ENCODE measurements around the gene NANS.
"Not testable (repeated sequence)": the region's sequence is repeated elsewhere in the genome, so short reads cannot be mapped to it uniquely, and the experiment has no call there.

NANS gene

DNA sequence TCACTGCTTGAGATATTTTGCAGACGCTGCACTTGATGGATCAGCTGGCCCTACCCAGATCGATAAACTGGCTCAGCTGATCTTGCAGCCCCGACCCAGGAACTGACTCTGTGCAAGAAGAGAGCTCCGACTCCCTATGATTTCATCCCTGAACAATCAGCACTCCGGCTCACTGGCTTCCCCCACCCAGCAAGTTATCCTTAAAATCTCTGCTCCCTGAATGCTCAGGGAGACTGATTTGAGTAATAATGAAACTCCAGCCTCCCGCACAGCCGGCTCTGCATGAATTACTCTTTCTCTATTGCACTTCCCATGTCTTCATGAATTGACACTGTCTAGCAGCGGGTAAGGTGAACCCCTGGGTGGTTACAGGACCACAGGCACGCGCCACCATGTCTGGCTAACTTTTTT, 16.9 kb upstream of the NANS start:
- peak; percentile 39 for DNase-seq (ENCODE audit: low read depth)

DNA sequence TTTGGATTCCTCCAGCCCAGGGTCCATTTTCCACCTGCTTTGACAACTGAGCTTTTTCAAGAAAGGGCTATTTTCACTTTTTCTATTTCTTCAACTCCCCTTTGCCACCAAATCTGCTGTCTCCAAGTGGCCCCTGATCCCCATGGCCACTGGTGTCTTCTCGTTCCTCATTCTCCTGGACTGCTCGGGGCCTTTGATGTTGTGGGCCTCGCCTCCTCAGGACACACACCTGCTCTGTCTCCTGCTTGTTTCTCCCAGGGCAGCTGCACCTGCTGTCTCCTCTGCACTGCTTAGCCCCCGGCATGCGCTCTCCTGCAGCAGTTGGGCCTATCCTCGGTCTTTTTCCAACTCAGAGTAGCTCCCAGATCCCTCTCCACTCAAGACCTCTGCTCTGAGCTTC, 16.3 kb upstream of the NANS start:
- no peak for DNase-seq (ENCODE audit: low read depth)

DNA sequence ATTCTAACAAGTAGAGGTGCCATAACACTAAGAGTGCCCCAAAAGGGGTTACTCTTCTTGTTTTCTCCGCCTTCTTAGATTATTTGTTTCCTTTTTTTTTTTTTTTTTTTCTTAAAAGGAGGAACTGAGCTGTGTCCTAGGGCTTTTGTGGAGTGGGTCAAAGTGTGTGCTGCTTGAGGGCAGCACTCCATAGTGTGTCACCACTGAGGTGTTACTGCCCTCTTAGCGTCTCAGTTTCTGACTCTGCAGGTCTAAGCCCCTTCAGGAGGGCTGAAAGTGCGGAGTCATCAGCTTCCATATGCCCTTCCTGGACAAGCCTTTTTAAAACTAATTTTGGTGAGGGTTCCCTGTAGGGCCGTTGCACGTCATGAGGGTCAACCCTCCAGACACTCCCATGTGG, 12.6 kb upstream of the NANS start:
- DNase-seq (ENCODE audit: low read depth), result no peak

DNA sequence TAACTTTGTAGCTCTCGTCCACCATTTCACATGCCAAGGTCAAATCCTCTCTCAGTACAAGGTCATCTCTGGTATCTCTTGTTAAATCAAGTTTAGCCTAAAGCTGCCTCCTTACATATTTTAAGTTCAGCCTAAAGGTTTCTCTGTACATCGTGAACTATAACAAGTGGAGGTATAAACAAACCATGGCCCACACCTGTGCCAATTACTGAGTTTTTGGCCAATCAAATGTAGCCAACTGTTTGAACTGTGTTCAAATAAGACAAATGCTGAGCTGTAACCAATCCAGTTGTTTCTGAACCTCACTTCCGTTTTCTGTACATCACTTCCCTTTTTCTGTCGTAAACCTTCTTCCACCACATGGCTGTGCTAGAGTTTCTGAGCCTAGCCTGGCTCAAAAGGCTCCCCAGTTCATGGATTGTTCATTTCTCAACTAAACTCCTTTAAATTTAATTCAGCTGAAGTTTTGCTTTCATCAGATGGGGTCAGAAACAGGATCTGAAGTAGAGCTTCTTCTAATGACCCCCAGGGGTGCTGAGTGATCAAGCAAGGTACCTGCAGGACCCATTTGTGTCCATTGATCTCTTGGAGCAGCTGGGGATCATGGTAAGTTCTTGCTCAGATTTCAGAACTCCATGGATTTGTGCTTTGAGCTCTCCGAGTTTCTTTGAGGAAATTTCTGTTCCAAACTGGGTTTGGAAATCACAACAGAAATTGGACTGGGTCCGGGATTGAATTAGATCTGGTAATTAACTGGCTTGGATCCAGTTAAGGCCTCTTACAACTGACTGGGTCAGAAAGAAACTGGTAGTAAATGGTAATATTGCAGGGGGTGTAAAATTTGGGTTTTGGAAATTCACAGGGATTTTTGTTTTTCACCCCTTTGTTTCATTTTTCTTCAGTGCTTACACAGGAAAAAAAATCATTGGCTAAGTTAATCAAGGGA, 11.0 kb upstream of the NANS start:
- no peak for DNase-seq (ENCODE audit: low read depth)

DNA sequence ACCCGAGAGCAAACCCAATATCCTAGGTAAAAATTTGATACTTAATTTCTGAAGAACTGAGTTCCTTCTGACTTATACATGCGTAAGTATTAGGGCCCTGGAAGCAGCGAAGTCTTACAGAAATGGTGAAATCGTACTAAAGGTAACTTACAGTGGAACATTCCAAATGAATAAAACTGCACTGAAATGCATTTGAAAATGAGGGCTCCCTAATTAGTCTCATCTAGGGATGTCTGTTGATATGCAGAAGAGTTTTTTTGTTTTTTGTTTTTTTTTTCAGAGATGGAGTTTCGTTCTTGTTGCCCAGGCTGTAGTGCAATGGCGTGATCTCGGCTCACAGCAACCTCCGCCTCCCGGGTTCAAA, 10.4 kb upstream of the NANS start:
- DNase-seq (ENCODE audit: low read depth), result no peak

DNA sequence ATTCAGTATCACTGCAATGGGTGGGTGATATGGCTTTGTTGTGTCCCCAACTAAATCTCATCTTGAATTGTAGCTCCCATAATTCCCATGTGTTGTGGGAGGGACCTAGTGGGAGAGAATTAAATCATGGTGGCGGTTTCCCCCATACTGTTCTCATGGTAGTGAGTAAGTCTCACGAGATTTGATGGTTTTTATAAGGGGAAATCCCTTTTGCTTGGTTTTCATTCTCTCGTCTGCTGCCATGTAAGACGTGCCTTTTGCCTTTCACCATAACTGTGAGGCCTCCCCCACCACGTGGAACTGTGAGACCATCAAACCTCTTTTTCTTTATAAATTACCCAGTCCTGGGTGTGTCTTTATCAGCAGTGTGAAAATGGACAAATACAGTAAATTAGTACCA, 9.5 kb upstream of the NANS start:
- DNase-seq (ENCODE audit: low read depth), result no peak

DNA sequence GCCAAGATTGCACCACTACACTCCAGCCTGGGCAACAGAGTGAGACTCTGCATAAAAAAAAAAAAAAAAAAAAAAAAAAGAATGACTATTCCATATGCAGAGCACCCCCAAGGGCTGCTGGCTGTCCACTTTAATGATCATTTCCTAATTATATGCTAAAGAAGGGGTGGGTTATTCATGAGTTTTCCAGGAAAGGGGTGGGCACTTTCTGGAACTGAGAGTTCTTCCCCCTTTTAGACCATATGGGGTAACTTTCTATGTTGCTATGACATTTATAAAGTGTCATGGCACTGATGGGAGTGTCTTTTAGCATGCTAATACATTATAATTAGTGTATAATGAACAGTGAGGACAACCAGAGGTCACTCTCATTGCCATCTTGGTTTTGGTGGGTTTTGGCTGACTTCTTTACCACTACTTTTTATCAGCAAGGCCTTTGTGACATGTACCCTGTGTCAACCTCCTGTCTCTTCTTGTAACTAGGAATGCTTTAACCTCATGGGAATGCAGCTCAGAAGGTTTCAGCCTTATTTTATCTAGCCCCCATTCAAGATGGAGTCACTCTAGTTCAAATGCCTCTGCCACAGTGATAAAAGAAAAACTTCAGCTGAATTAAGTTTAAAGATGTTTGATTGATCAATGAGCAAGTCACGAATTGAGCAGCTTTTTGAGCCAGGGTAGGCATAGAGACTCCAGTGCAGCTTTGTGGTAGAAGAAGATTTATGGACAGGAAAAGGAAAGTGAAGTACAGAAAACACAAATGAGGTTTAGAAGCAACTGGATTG, 7.1 kb upstream of the NANS start:
- no peak for DNase-seq (ENCODE audit: low read depth)

DNA sequence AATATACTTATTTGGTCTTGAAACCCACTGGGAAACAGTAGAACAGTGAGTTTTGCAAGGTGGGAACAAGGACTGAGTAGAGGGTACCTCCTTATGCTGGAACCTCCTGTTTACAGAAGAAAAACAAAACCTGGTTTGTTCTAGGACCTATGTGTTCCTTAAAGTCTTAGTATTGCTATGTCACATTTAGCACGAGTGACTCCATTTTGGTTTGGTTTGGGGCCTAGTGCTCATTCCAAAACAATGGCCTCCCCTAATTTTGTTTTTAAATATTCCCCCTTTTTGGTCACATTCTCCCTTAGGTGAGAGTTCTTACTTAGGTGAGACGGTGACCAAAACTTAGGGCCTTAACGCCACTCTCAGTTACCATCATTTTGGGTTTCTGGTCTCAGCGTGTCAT, 6.2 kb upstream of the NANS start:
- no peak for DNase-seq (ENCODE audit: low read depth)

DNA sequence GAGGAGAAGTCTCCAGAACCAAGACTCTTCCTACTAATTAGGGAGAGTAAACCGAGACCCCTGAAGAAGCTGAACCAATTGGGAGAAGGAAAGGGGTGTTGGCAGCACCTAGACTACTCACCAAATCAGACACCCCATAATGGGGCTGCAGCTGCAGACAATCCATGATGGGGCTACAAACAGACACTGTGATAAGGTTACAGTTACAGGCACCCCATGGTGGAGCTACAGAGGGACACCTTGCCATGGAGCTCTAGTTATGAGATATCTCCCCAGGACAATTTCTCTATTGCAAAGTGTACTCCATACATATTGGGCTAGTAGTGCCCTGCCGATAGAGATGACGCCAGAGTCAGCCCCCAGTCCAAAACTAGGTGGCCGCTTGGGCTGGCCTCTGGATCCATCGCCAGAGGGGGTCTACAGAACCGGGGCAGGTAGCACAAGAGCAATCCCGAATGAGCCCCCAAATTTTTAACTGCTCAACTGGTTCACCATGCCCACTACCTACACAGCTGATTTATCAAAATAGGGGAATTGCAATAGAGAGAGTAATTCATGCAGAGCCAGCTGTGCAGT, 2.1 kb upstream of the NANS start:
- no peak for DNase-seq (ENCODE audit: low read depth)

DNA sequence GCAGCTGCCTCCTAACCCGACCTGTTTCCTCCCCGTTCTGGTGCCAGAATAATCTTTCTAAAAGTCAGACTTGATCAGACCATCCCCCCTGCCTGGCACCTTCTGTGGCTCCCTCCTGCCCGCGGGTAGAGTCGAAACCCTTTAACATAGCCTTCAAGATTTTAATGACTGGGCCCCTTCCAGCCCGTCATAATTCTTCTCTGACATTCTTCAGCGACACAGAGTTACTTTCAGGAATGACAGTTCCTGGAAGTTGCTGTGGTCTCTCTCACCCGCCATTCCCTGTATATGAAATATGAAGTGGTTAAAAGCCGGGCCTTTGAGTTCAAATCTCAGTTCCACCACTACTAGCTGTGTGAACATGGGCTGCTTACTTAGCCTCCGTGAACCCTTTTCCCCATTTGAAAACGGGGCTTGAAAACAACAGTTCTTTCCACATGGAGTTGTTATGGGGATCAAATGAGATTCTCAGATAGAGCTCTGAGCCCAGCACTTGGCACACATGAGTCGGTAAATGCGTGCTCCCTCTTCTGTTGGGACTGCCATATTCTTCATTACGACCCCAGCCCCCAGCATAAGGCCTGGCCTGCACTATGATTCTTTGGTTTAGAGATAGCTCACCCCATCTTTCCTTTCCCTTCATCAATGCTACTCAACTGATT, 737 bp downstream of the NANS start:
- peak; percentile 53 for DNase-seq (ENCODE audit: low read depth)

DNA sequence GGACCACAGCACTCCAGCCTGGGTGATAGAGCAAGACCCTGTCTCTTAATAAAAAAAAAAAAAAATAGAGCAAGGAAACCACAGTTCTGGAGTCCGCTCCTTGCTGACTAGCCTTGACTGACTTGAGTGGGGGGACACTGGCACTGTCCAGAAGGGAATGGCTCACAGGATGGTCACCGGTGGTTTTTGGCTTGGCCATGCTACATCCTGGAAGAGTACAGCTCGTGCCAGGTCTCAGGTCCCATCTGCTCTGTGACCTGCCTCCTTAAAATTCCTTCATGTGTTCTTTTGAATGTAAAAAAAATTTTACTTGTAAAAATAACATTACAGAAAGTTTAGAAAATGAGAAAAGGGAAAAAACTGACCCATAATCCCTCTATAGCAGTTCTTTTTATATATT, 5.6 kb downstream of the NANS start:
- DNase-seq (ENCODE audit: low read depth), result no peak

DNA sequence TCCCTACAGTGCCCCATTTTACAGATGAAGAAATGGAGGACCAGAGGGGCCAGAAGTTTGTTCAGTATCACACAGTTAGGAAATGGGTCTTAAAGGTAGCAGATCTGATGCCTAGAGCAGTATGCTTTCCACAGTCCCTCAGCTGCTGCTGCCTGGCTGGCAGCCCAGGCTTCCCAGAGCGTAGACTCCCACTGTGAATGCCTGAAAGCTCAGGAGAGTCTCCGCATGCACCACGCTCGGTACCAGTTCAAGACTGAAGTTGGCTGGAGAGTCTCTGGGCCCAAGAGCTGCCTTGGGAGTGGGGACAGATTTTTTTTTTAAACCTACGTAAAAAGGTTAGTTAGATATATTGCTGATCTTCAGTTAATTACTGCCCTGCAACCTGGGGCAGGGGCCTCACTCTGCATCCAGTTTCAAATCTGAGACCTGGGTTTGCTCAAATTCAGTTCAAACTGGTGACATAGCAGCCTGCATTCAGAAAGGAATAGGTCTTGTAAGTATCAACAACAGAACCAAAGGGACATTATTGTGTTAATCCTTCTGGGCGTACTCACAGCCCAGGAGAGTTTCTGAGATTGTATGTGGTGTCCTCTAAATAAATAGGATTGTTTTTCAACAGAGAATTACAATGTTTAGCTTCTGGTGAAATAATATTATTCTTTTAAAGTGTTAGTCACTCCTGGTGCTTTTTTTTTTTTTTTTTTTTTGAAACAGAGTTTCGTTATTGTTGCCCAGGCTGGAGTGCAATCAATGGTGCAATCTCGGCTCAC, 8.3 kb downstream of the NANS start:
- DNase-seq (ENCODE audit: low read depth), result no peak

DNA sequence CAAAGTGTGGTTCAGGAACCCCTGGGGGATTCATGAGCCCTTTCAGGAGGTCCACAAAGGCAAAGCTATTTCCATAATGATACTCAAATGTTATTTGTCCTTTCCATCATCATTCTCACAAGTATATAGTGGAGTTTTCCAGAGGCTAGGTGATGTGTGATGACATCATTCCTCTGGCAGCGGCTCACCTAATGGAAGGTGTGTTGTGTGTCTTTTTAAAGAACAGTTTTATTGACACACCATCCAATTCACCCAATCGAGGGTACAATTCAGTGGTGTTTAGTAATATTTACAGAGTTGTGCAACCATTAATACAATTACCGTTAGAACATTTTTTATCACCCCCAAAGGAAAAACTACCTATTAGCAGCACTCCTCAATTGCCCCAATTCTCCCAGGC, 9.7 kb downstream of the NANS start:
- DNase-seq (ENCODE audit: low read depth), result no peak

DNA sequence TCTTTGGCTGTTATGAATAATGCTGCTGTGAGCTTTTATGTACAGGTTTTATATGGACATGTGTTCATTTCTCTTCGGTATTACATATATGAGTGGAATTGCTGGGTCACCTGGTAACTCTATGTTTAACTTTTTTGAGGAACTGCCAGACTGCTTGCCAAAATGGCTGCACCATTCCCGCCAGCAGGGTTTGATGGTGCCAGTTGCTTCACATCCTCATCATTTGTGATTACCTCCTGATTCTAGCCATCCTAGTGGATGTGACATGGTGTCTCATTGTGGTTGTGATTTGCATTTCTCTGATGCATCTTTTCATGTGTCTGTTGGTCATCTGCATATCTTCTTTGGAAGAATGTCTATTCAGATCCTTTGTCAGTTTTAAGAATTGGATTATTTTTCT, 10.7 kb downstream of the NANS start:
- no peak for DNase-seq (ENCODE audit: low read depth)

DNA sequence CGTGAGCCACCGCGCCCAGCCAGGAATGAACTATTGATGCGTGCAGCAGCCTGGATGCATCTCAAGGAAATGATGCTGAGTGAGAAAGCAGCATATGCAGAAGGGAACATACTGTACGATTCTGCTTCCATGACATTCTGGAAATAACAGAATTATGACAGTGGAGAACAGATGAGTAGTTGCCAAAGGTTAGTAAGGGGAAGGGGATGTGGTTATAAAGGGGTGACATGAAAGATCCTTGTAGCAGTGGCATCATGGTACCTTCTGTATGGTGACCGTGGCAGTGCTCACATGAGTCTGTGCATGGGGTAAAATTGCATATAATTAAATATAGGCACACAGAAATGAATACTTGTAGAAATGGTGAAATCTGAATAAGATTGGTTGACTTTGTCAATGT, 13.0 kb downstream of the NANS start:
- DNase-seq (ENCODE audit: low read depth), result no peak

DNA sequence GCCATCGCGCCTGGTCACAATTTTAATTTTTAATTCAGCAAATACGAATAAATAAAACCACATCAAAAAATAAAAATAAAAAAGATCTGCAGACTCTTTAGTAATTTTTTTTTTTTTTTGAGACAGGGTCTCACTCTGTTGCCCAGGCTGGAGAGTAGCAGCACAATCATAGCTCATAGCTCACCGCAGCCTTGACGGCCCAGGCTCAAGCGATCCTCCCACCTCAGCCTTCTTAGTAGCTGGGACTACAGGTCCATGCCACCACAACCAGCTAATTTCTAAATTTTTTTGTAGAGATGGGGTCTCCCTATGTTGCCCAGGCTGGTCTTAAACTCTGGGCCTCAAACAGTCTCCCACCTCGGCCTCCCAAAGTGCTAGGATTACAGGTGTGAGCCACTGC, 14.2 kb downstream of the NANS start:
- DNase-seq (ENCODE audit: low read depth), result no peak

DNA sequence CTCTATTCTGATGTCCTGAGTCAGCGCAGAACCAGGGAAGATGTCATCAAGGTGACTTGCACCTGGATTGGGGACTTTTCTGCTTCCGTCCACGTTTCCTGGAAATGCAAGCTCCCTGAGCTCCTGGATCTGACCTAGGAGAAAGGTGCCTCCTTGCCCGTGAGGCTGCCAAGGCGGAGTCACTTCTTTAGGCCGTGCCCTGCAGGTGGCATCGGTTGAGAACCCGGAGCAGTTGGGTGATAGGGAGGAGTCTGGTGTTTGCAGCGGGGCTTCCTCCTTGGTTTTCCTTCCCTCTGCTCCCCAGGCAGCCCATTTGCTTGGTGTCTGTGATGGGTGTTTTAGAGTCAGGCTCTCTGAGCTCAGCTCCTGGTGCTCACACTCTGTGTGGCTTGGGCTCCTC, 15.2 kb downstream of the NANS start:
- no peak for DNase-seq (ENCODE audit: low read depth)

DNA sequence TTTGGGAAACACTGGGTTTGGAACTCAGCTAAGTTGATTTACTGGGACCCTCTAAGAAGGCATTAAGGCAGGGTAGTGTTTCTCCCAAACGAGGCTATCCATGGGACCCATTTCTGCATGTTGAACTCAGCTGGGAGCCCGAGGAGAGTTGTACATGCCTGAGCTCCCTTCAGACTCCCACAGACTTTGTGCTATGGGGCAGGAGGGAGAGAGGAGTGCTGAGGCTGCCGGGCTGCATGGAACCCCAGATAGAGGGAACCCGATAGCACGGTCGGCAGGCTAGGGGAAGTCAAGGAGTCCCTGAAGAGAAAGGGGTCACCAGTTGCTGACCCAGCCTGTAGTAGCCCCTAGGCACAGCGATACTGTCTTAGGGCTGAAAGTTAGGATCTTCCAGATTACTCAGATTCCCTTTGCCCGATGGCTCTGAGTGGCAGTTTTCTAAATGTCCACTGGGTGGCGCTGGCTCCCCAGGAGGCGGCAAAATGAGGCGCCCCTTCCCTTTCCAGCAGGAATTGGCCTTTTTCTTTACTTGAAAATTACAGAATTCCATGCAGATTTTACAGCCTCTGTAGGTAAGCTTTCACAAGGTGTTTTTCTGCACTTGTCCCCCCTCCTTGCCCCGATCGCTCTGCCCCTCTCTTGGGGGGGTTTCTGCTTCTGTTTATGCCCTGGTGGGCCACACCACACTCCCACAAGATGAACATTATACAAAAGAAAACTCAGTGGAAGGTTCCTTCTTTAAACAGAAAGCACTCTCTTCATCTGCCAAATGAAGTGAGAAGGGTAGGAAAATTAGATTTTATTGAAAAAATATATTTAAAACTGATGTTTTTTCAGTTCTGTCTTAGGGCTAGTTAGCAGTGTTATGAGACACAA, 17.8 kb downstream of the NANS start:
- peak; percentile 68 for DNase-seq (ENCODE audit: low read depth)

DNA sequence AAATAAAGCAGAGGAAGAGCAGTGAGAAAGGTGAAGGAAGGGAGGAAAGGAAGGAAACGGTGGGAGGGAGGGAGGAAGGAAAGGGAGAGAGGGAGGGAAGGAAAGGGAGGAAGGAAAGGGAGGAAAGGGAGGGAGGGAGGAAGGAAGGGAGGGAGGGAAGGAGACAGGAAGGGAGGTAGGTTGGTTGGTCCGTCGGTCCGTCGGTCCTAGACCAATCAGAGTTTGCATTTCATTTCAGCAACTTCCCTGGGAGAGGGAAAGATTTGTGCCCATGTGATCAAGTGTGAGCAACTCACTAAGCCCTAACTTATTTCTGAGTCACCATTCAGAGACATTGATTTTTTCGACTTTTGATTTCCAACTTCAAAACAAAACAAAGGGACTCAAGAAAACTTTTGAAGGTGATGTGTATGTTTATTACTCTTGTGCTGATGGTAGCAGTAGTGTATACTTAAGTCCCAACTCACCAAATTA, 18.8 kb downstream of the NANS start:
- DNase-seq (ENCODE audit: low read depth), result peak; percentile 70

DNA sequence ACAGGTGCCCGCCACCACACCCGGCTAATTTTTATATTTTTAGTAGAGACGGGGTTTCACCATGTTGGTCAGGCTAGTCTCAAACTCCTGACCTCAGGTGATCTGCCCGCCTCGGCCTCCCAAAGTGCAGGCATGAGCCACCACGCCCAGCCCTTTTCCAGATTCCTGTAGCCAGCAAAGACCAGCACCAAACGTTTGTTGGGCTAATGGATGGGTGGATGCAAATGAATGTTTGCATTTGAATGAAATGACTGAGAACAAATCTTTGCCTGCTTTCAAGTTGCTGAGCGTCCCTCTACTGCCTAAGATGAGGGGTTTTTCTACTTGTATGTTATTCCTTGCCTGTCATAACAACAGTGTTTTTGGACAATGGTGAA, 20.0 kb downstream of the NANS start:
- not testable (repeated sequence) for DNase-seq (ENCODE audit: low read depth)

DNA sequence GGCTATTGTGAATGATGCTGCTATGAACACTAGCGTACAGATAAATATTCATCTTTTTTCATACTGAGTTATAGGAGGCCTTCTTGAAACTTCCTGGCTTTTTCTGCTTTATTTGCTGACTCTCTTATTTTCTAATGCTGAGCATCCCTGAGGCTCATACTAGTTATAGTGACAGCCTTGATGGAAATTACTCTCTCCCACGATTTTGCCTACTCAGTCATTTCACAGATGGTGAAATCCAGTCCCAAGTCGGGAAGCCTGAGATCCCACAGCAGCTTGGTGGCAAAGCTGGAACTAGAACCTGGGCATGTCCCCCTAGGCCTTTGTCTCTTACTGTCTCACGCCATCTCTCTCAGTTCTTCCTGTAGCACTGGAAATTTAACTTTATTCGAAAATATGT, 22.4 kb downstream of the NANS start:
- DNase-seq (ENCODE audit: low read depth), result no peak

All from EH (cell line).